PC-9 (cell line): ENCODE results near the gene SKIDA1. TPM values are rescaled to one million over a fixed set of nuclear protein-coding genes. Genes with fewer than 3 reads are reported as not detected.

Experiments used
- BruUV-seq: library from RNA; stranded (reverse); fragments of 400-500 nt; replicated peaks from 2 replicates; lab custom pipeline; 2021; lab: Mats Ljungman, UMichigan
- CTCF ChIA-PET: fragments of 300-600 bp; sonication (Branson Sonifier 250); formaldehyde crosslinking; loops from one replicate; lab custom pipeline; 2022; ENCODE audit warnings: antibody characterized with exemption; lab: Charles Lee
- POLR2A ChIA-PET: fragments of 300-600 bp; sonication (Branson Sonifier 250); formaldehyde crosslinking; loops from one replicate; lab custom pipeline; 2022; ENCODE audit warnings: antibody characterized with exemption; ENCODE audit not compliant: unreplicated experiment; lab: Charles Lee
- DNase-seq, 2 experiments: peaks; one replicate each; pipeline versions ENCODE4 v3.0.0 to v3.0.0-alpha.2; 2015 to 2022; ENCODE audit warnings: mixed read lengths in 1 of 2
- H2AFZ ChIP-seq: fragments of 200-600 bp; sonication (generic); 2 replicates; pipeline ENCODE4 v1.8.1; 2017; ENCODE audit warnings: antibody characterized with exemption
- H3F3A ChIP-seq: fragments of 200-600 bp; sonication (generic); 2 replicates; pipeline ENCODE4 v1.8.1; 2017; ENCODE audit warnings: antibody characterized with exemption, mild to moderate bottlenecking, low read depth; ENCODE audit not compliant: insufficient read depth
- H3K27ac ChIP-seq: fragments of 200-600 bp; sonication (generic); 2 replicates; pipeline ENCODE4 v1.6.1; 2016; ENCODE audit warnings: mixed run types
- H3K27me3 ChIP-seq: fragments of 200-600 bp; sonication (generic); 2 replicates; pipeline ENCODE4 v1.6.1; 2016; ENCODE audit warnings: low read depth, mixed run types; ENCODE audit not compliant: insufficient read depth
- H3K36me3 ChIP-seq: fragments of 200-600 bp; sonication (generic); 2 replicates; pipeline ENCODE4 v1.6.1; 2016; ENCODE audit warnings: low read depth, mixed run types
- H3K4me1 ChIP-seq: fragments of 200-600 bp; sonication (generic); replicated peaks from 2 replicates; pipeline ENCODE4 v1.6.1; 2016; ENCODE audit warnings: mixed run types; ENCODE audit not compliant: insufficient read depth
- H3K4me2 ChIP-seq: fragments of 200-600 bp; sonication (generic); 2 replicates; pipeline ENCODE4 v1.6.1; 2017; ENCODE audit warnings: mixed run types
- H3K4me3 ChIP-seq: fragments of 200-600 bp; sonication (generic); 2 replicates; pipeline ENCODE4 v1.6.1; 2016; ENCODE audit warnings: mixed run types
- H3K79me2 ChIP-seq: fragments of 200-600 bp; sonication (generic); 2 replicates; pipeline ENCODE4 v1.6.1; 2017; ENCODE audit warnings: low read depth, mixed run types
- H3K9me2 ChIP-seq: fragments of 200-600 bp; sonication (generic); 2 replicates; pipeline ENCODE4 v1.8.1; 2017; ENCODE audit warnings: mild to moderate bottlenecking; ENCODE audit not compliant: insufficient read depth
- H3K9me3 ChIP-seq: fragments of 200-600 bp; sonication (generic); 2 replicates; pipeline ENCODE4 v1.8.1; 2016; ENCODE audit warnings: low read depth; ENCODE audit not compliant: insufficient read depth
- H4K20me1 ChIP-seq: fragments of 200-600 bp; sonication (generic); 2 replicates; pipeline ENCODE4 v1.8.1; 2017; ENCODE audit not compliant: insufficient read depth
- CTCF ChIP-seq: fragments of 200-600 bp; sonication (generic); conservative IDR thresholded peaks from 2 replicates; pipeline ENCODE4 v1.6.1; 2017; ENCODE audit warnings: mixed run types, antibody characterized with exemption, mild to moderate bottlenecking, moderate library complexity
- EZH2 ChIP-seq: fragments of 200-600 bp; sonication (generic); IDR thresholded peaks from 2 replicates; pipeline ENCODE4 v1.8.0; 2017; ENCODE audit warnings: antibody characterized with exemption, low read depth
- intact Hi-C: fragments of 100-400 bp; cut with micrococcal nuclease; formaldehyde crosslinking; loops from one replicate; pipeline ENCODE4 v1.10.0; 2022; ENCODE audit not compliant: unreplicated experiment
- total RNA-seq: library from RNA; stranded (reverse); gene quantifications from 2 replicates; pipeline ENCODE4 v1.2.3, GENCODE V29; 2021

Gene SKIDA1
- total RNA-seq, 1 experiment from 2014 or later = 1.1 TPM

- peak within 1 kb of the TSS; percentile 84 for H3K4me2 ChIP-seq
- peak within 1 kb of the TSS; percentile 71 for H3K4me3 ChIP-seq
- H3K9me2 ChIP-seq = no peaks in the 10 kb centered on the region
- ChIA-PET CTCF (interaction anchor here (0.6 kb wide), 1 partner anchor 11 kb away, joined by 7 read pairs; no protein-coding TSS in a partner anchor), POLR2A (interaction anchor here (0.5 to 0.7 kb wide), 2 partner anchors 11 to 17 kb away, joined by 4 to 7 read pairs; no protein-coding TSS in a partner anchor)
- no peaks in the 10 kb centered on the region for H3K36me3 ChIP-seq
- H3K27me3 ChIP-seq = no peaks in the 10 kb centered on the region
- DNase-seq = peak; percentile 67 to 95
- H3K79me2 ChIP-seq = peaks cover 32% of the 10 kb centered on the region
- H4K20me1 ChIP-seq = no peaks in the 10 kb centered on the region
- H3K4me1 ChIP-seq = peaks cover 16% of the 10 kb centered on the region
- TSS peak; percentile 96 for BruUV-seq
- no peak for TF ChIP-seq EZH2
- TF ChIP-seq CTCF = no peak
- H3F3A ChIP-seq = peaks cover 9% of the 10 kb centered on the region
- peak within 1 kb of the TSS; percentile 85 for H2AFZ ChIP-seq
- H3K9me3 ChIP-seq = no peaks in the 10 kb centered on the region
- intact Hi-C loops = loop anchor here (1.0 to 5.0 kb wide), 4 partner anchors 14 to 451 kb away; no protein-coding TSS in a partner anchor
- H3K27ac ChIP-seq = peak within 1 kb of the TSS; percentile 72
Observed at GRCh38 chr10:21533467-21534279, 8.2 kb upstream of the SKIDA1 start, which contains the start of gene MLLT10. MLLT10 (plus strand) TSS chr10:21534232; CDS start chr10:21534645, 413 bp downstream.

GRCh38 chr10:21532694-21533466 is 7.4 kb upstream of the SKIDA1 start:
- H3K27ac ChIP-seq = peak overlapping the region; percentile 72
- no peaks in the 10 kb centered on the region for H3K9me3 ChIP-seq
- peak overlapping the region; percentile 85 for H2AFZ ChIP-seq
- BruUV-seq = no TSS peak
- TF ChIP-seq EZH2 (no peak), CTCF (no peak)
- ChIA-PET CTCF (no interaction called here), POLR2A (interaction anchor here (0.5 to 0.7 kb wide), 2 partner anchors 12 to 16 kb away, joined by 4 to 7 read pairs; no protein-coding TSS in a partner anchor)
- DNase-seq = no peak
- peaks cover 9% of the 10 kb centered on the region for H3F3A ChIP-seq
- no peaks in the 10 kb centered on the region for H3K36me3 ChIP-seq
- intact Hi-C loops = loop anchor here (1.0 to 5.0 kb wide), 4 partner anchors 14 to 451 kb away; no protein-coding TSS in a partner anchor
- H4K20me1 ChIP-seq = no peaks in the 10 kb centered on the region
- peak overlapping the region; percentile 71 for H3K4me3 ChIP-seq
- H3K79me2 ChIP-seq = peaks cover 28% of the 10 kb centered on the region
- peak overlapping the region; percentile 84 for H3K4me2 ChIP-seq
- H3K4me1 ChIP-seq = peaks cover 24% of the 10 kb centered on the region
- no peaks in the 10 kb centered on the region for H3K9me2 ChIP-seq
- H3K27me3 ChIP-seq = no peaks in the 10 kb centered on the region

GRCh38 chr10:21531164-21531563 is 5.7 kb upstream of the SKIDA1 start:
- H3F3A ChIP-seq = peaks cover 22% of the 10 kb centered on the region
- no peak overlapping the region for H3K27ac ChIP-seq
- H3K36me3 ChIP-seq = no peaks in the 10 kb centered on the region
- no peaks in the 10 kb centered on the region for H3K9me2 ChIP-seq
- peaks cover 26% of the 10 kb centered on the region for H3K4me1 ChIP-seq
- no peak for TF ChIP-seq EZH2
- no peak overlapping the region for H2AFZ ChIP-seq
- BruUV-seq = no TSS peak
- intact Hi-C loops = loop anchor here (5.0 kb wide), 1 partner anchor 449 kb away; no protein-coding TSS in a partner anchor
- POLR2A ChIA-PET = interaction anchor here (0.6 kb wide), 1 partner anchor 35 kb away, joined by 20 read pairs; no protein-coding TSS in a partner anchor
- H3K27me3 ChIP-seq = no peaks in the 10 kb centered on the region
- H4K20me1 ChIP-seq = no peaks in the 10 kb centered on the region
- CTCF ChIA-PET = no interaction called here
- no peaks in the 10 kb centered on the region for H3K9me3 ChIP-seq
- H3K4me3 ChIP-seq = no peak overlapping the region
- H3K79me2 ChIP-seq = peaks cover 12% of the 10 kb centered on the region
- no peak for DNase-seq
- no peak overlapping the region for H3K4me2 ChIP-seq
